Dedifferentiated amniotic fluid mesenchymal stem cell (primary cell): ENCODE results near the gene ULK4.
A peak's percentile ranks its signal among the peaks of the same experiment; 100 is the strongest.
"Not testable (repeated sequence)": the region's sequence is repeated elsewhere in the genome, so short reads cannot be mapped to it uniquely, and the experiment has no call there.

ENCODE experiments used
- DNase-seq: peaks from one replicate; pipeline ENCODE4 v3.0.0-alpha.2; 2016; ENCODE audit errors: extremely low spot score

Gene ULK4

DNA sequence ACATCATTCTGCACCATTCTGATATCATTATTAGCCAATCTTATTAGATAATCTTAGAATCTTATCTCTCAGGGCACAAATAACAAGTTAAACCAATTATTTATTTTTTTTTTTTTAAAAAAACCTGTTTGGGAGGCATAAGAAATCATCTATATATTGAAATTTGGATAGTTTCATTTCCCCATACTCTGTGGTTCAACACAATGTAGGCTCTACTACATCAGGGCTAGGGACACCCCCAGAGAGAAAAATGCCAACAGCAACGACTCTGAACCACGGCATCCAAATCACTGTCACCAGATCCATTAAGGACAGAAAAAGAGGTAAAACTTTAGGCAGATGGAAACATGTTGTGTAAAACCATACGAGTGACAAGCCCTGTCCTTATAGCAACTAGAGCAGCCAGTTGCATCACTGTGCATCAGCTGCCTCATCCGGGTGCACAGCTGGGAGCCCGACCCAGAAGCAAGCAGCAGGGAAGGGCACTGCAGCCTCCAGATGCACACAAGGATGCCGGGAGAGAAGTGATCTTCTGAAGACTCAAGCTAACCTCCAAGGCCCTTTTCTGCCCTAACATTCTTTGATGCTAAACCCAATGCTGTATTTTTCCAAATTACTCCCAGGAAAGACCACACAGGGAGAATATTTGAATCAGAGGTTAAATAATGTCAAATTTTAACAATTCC, 381.5 kb downstream of the ULK4 start:
- no peak for DNase-seq

DNA sequence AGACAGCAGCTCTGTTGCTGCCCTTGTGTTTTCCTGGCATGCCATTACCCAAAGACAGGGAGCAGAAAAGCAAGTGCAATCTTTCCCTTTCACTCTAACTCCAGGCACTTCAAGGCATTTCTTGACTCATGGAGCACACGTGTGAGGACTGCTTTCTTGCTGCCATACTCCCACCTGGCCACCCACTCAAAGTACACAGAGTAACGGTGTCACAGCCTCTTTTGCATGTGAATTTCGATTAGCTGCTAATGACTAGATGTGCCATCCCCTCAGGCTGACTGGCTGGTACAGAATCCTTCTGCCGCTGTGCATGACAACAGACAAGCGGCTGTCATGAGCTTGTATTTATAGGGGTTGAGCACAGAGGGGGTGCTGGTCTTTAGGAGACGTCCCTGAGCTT, 382.0 kb downstream of the ULK4 start:
- no peak for DNase-seq

DNA sequence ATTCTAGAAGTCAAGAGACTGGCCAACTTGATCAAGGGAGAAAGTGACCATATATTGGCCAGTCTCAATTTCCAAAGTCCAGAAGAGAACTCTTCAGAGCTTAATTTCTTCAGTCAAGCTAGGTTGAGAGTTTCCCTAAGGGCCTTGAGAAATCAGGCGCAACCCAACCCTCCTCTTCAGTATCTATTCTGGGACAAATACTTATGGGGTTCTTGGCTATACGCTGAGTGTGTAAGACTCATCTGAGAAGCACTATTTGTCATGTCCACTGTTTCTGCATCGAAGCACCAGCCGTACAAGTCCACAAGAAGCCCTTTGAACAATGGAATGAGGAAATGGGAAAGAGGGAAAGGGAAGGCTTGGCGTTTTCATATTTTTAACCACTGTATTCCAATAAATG, 383.1 kb downstream of the ULK4 start:
- DNase-seq = no peak

DNA sequence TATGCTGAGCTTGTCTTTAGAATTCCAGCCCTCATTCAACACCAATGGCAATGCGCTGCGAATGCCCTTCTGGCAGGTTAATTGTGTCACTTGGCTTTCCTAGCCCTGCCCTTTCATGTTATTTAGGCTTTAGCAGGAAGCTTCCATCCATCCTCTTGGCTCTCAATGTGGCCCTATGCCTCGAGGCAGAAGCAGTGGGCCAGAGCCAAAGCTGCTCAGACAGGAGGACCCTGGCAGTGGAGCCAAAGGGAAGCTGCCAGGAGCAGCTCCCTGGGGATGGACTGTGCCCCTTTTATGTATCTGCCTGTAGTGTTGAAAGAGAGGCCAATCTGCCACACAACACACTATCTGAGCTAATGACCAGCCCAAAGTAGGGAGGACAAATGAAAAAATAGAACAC, 386.2 kb downstream of the ULK4 start:
- DNase-seq = no peak

DNA sequence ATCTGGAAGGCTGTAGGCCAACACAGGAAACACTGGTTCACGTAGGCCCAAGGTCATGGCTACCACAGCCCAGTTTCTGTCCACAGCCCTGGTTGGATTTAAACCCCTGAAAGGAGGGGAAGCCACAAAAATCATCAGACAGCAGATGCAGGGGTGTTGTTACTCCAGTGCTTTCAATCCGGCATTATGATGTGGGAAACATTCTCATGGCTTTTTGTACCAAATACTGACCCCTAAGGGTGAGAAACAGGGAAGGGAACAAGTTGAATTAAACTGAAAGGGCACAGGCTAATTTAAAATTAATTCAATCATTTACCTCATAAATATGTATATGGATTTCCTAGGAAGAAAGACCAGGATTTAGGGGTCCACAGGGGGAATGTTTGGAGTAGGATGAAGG, 387.0 kb downstream of the ULK4 start:
- no peak for DNase-seq

DNA sequence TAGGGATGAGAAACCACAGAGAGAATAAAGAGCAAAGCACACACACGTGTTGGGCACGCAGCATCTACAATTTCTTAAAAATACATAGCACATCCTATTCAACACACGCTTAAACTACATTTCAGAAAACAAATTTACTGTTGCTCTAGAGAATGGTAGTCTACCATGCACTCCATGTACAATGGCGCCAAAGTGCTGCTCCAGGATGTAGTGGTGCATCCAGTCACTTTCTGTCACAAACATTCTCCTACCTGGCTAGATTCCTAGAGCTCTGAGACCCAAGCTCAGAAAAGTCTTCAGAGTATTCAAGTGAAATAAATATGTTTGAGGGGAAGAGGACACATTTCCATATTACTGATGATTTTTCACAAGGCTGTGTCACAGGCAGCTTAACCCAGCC, 388.3 kb downstream of the ULK4 start:
- DNase-seq = no peak

DNA sequence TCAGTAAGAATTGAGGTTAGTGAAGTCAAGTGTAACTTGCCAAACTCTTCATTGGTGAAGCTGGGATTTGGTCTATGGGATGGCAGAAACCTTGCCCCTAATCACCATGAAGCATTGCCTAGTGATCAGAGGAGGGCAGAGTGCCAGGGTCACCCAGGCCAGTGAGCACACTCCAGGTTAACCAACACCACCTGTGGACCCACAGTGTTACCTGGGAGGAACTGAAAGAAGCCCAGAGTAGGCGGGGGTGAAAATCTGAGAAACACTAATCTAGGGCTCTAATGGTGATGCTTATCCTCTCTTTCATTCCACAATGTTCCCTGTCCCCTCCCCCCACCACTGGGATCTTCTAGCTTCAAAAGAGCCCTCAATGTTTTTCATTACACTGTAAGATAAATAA, 389.8 kb downstream of the ULK4 start:
- no peak for DNase-seq

DNA sequence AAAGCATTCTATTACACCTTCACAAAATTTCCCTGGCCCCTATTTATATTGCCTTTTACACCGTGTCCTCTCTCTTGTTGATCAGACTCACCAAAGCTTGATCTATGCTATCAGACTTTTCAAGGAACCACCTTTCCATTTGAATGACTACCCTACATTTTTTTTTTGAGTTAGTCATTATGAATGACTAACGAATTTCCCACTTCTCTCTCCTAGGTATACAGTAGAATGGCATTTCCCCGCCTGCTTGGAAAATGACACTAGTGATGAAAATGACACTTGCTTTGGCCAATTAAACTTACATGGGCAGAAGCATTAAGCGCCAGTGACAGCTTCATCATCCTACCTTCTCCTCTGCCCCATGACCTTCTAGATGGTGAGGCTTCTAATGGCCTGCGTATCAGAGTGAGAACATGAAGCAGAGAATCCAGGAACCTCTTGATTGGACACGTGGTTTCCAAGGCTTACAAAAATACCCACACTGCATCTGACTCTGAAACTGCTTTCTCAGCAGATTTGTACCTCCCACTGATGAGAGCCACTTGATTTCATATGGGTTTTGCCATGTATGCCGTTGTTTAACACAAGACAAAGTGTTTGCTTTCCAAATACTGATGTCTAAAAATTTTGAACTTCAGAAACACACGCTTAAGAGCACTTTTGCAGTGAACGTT, 392.1 kb downstream of the ULK4 start:
- DNase-seq = no peak

DNA sequence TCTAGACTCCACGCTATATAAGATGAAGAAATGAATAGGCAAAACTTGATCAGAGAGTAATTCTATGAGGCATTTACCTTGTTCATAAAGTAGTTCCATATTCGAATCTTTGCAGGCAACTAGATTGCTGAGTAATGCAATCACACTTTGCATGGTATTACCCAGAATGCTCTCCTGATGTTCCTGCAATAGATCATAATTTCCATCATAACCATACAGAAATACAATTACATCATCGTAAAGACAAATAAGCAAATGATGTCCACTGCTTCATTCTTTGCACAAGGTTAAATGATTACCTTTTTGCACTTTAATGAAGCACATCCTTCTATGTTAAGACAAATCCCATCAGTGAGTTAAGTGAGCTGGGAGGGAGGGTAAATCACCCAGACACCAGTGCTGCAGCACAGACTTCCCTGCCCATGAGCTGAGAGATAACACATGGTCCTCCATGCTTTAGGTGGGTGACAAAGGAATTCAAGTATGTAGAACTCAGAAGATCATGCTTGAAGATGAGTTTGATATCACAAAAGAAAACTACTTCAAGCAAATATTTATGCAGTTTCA, 395.9 kb downstream of the ULK4 start:
- no peak for DNase-seq

DNA sequence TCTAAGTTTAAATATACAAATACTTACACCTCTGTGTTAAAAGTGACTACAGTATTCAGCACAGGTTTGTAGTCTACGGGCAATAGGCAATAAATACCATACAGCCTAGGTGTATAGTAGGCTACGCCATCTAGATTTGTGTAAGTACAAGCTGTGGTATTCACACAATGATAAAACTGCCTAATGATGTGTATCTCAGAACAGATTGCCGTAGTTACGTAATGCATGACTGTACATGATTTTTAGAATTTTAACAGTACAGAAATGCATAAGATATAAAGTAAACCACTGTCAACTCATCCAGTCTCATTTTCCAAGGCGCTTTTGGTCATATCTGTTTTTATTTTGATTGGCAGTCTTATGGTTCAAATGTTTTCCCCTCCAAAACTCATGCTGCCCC, 396.9 kb downstream of the ULK4 start:
- no peak for DNase-seq

DNA sequence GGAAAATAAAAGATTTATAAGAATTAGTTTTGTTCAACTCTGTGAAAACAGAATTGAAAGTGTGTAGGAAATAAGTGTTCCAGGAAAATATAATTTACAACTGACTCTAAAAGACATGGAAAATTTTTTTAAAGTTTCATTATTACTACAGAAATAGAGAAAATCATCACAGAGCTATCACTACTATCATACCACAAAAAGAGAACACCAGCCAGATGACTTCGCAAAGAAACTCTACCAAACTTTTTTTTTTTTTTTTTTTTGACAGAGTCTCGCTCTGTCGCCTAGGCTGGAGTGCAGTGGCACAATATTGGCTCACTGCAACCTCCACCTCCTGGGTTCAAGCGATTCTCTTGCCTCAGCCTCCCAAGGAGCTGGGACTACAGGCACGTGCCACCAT, 405.7 kb downstream of the ULK4 start:
- not testable (repeated sequence) for DNase-seq

DNA sequence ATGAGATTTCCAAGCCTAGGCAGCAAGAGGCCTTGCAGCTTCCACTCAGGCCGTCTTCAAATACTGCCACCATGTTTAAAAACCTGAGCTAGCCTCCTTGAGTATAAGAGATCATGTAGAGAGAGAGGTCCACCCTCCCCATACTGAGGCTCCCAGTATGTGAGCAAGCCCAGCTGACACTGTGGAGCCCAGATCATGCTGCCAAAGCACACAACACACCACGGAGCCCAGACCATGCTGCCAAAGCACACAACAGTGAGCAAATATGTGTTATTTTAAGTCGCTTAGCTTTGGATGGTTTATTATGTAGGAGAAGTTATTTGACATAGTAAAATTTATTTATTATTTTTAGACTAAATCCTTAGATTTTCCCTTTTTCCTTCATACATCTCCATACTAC, 428.9 kb downstream of the ULK4 start:
- no peak for DNase-seq

DNA sequence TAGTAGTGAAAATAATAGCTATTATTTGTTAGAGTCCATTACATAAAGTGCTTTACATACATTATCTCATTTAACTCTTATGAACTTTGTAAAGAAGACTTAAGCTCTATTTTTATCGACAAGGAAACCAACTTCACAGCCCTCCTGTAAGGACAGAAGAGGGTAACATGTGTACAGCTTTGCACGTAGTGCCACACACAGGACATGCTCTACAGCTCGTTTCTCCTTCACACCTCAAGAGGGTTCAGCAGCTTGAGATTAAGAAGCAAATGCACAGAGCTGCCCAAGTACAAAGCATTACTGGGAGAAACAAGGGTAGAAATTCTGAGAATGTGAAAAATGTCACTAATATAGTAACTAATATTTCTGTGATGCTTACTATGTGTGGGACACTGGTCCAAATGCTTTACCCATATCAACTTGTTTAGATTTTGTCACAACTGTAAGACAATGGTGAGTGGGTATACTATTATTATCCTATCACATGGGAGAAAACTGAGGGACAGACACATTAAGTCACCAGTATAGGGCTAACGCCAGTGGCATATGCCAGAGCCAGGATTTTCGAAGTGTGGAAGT, 434.8 kb downstream of the ULK4 start:
- no peak for DNase-seq

DNA sequence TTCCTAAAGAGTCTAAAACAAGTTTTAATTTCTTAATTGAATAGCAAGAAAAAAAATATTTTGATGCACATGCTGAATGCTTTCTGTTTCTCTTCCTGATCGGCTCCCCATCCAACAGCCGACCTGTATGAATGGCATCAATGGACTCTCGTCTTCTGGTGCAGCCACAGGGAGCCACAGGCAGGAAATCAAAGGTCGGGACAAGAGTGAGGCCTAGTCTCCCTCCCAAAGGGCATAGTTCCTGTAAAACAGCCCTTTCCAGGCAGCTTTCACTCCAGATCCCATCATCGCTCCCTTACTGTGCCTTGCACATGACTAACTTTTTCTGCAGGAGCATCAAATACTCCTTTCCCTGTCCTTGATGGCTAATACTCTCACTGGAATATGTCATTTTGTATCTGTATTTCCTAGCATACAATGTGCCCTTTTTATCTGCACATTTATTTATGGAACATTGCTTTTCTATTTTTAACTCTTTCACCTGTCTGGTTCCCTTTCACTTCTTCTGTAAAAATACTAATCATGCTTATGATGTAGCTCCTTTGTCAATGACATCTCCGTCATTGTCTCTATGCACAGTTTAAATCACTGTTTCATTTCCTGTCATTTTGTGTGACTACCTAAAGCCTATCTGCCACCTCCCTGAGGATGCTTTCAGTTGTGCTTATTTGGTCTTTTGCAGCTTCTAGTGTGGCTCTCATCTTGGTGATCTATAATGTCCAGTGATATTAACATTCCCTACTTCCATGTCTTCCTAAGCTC, 436.4 kb downstream of the ULK4 start:
- DNase-seq = no peak

DNA sequence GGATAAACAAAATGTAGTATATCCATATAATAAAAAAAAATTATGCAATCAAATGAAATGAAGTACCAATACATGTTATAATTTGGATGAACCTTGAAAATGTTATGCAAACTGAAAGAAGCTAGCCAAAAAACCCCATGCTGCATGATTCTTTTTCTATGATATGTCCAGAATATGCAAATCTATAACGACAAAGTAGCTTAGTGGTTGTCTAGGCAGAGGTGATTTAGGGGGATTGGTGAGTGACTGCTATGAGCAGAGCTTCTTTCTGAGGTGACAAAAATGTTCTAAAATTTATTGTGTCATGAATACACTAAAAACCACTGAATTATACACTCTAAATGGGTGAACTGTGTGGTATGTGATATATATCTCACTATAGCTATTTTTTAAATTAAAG, 438.0 kb downstream of the ULK4 start:
- no peak for DNase-seq

DNA sequence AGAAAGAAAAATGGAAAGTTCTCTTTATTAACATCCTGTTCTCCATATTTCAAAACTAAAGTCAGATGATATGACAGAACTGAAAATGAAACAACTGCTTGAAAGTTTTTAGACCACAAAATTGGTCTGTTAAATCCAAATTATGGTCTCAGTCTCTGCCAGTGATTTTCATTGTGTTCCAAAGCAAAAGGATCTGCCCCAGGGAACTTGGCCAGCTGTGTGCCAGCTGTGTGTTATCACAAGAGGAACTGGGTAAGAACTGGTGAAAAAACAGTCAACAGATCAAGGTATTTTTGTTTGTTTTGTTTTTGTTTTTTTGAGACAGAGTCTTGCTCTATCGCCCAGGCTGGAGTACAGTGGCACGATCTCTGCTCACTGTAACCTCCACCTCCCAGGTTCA, 439.3 kb downstream of the ULK4 start:
- DNase-seq = peak; percentile 30

DNA sequence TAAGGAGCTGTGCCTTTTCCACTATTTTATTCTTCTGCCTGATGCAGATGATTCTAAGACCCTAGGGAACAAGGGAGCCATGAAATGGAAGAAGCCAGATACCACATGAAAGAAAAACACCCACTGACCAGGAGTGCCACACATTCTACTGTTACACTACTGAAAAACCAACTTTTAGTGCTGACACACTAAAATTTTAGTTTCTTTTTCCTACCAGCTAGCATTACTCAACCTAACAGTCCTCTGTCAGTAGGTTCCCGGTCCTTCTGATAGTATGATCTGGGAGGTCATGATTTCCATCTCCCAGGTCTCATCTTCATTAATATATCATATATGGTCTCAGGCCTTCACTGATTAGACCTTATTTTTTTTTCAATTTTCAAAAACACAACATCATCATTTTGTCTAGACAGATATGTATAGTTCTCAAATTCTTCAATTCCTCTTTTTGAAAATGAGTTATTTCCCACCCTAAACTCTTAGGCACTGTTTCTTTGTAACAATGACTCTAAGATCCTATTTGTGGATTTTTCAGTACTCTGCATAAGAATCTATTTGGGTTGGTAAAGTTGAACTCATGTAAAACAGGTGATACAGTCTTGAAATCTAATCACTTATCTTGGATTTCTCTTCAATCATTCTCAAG, 440.8 kb downstream of the ULK4 start:
- no peak for DNase-seq

DNA sequence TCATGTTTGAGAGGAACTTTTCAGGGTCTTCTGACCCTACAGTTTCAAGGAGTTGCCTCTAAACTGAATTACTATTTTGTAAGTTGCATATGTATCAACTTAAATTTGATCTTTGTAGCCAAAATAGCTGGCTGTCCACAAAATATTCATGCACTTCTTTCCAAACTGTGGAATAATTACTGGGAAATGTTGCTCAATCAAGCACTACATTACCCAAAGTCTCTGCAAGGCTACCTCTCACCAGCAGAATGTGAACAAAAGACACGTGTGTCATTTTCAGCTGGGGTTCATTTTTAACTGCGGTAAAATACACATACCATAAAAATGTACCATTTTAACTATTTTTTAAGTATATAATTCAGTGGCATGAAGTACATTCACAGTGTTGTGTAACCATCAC, 442.2 kb downstream of the ULK4 start:
- no peak for DNase-seq

DNA sequence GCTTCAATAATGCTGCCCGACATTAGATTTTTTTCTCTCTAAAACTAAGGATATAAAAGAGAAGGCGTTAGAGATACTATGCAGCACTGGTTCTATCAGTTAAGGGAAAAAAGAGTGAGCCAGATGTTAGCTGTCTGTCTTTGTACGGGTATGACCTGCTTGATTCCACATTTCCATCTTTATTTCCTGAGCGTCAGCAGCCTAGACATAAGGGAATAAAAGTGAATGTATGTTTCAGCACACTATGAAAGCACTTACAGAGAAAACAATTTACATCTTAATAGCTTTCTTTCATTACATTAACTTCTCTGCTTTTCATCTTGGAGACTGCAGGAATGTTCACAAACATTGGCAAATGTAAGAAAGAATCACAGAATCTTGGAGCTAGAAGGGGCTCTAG, 443.3 kb downstream of the ULK4 start:
- no peak for DNase-seq

DNA sequence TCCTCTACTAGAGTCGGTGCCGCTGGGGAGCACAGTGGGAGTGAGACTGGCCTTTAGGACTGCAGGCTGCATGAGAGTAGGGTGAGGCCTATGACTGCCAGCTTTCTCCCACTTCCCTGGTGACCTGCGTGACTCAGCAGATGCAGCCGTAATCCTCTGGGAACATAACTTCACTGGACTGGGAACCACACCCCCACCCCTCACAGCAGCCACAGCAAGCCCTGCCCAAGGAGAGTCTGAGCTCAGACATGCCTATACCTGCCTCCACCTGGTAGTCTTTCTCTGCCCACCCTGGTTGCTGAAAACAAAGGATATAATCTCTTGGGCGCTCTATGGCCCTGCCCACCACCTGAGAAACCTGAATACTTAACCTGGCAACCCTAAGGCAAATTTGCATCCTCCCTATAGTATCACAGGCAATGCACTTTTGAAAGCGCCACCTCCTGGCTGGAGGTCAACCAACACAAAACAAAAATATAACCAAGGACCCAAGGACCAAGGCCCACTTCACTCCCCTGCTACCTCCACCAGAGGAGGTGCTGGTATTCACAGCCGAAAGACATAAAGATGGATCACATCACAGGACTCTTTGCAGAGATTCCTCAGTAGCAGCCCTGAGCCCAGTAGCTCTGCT, 453.7 kb downstream of the ULK4 start:
- DNase-seq = no peak

DNA sequence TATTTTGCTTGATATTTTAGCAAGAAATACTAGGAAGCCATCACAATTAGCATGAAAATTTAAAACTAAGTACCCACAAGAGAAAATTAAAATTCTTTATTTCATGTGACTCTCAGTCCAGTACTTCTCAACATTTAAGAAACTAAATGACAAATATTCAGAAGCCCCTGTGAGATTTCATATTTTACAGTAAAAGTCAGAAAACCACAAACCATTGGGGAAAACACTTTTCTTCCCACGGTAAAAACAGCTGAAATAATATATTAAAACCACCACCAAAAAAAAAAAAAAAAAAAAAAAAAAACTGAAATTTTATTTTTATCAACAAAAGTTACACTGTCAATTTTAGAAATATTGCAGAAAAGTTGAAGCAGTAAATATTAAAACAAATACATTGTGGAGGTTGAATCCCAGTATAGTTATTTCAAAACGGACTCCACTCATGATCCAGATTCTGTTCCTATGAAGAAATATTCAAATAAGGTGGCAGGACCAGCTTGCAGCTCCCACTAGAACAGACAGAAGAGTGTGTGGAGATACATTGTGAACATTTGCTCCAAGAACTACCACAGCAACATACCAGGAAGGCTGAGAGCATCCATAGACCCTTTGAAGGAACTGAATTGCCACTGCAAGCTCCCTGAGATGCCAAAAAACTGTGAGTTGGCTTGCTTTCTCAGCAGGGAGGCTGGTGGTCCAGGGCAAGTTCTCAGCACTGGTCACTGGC, 454.4 kb downstream of the ULK4 start:
- DNase-seq = no peak
